GM23338 (cell line): ENCODE measurements around the gene GPR179. TPM values are rescaled to one million over a fixed set of nuclear protein-coding genes. Genes with fewer than 3 reads are reported as not detected.

Source experiments
- ATAC-seq: fragments of 200-7000 bp; cut with Tn5 transposase; 3 replicates; pipeline ENCODE4 v1.9.1; 2020
- DNase-seq: peaks from one replicate; pipeline ENCODE4 v3.0.0-alpha.2; 2015; ENCODE audit warnings: low spot score
- H2AFZ ChIP-seq: fragments of 200-600 bp; sonication (generic); 2 replicates; pipeline ENCODE4 v1.8.0; 2016; ENCODE audit warnings: antibody characterized with exemption, mild to moderate bottlenecking, moderate library complexity
- H3F3A ChIP-seq: fragments of 200-600 bp; sonication (generic); replicated peaks from 2 replicates; pipeline ENCODE4 v1.8.0; 2017; ENCODE audit warnings: antibody characterized with exemption, mixed run types, low read depth
- H3K27ac ChIP-seq: fragments of 200-600 bp; sonication (generic); 2 replicates; pipeline ENCODE4 v1.6.1; 2016; ENCODE audit warnings: low read depth
- H3K27me3 ChIP-seq: fragments of 200-600 bp; sonication (generic); 2 replicates; pipeline ENCODE4 v1.8.0; 2016; ENCODE audit warnings: mild to moderate bottlenecking, mixed run types, moderate library complexity; ENCODE audit not compliant: insufficient read depth
- H3K36me3 ChIP-seq: fragments of 200-600 bp; sonication (generic); 2 replicates; pipeline ENCODE4 v1.8.0; 2016; ENCODE audit warnings: mild to moderate bottlenecking; ENCODE audit not compliant: insufficient read depth
- H3K4me1 ChIP-seq: fragments of 200-600 bp; sonication (generic); 2 replicates; pipeline ENCODE4 v1.8.0; 2016; ENCODE audit warnings: mild to moderate bottlenecking, moderate library complexity; ENCODE audit not compliant: insufficient read depth
- H3K4me2 ChIP-seq: fragments of 200-600 bp; sonication (generic); 2 replicates; pipeline ENCODE4 v1.7.1; 2017; ENCODE audit warnings: mixed run types
- H3K4me3 ChIP-seq: fragments of 200-600 bp; sonication (generic); 2 replicates; pipeline ENCODE4 v1.6.1; 2016; ENCODE audit warnings: mixed run types
- H3K79me2 ChIP-seq: fragments of 200-600 bp; sonication (generic); replicated peaks from 2 replicates; pipeline ENCODE4 v1.8.0; 2017; ENCODE audit warnings: mild to moderate bottlenecking; ENCODE audit not compliant: insufficient read depth
- H3K9me2 ChIP-seq: fragments of 200-600 bp; sonication (generic); 2 replicates; pipeline ENCODE4 v1.8.0; 2017; ENCODE audit not compliant: insufficient read depth
- H4K20me1 ChIP-seq: fragments of 200-600 bp; sonication (generic); replicated peaks from 2 replicates; pipeline ENCODE4 v1.8.0; 2017; ENCODE audit warnings: mild to moderate bottlenecking; ENCODE audit not compliant: insufficient read depth
- H3K27ac Mint-ChIP-seq: 2 replicates; pipeline ENCODE4 v1.8.0; 2020; ENCODE audit warnings: inconsistent platforms, mild to moderate bottlenecking, moderate library complexity, mixed read lengths
- H3K27me3 Mint-ChIP-seq: 3 replicates; pipeline ENCODE4 v1.8.0; 2022; ENCODE audit warnings: low read depth, mild to moderate bottlenecking, moderate library complexity, mixed read lengths, inconsistent platforms; ENCODE audit not compliant: insufficient read depth, poor library complexity
- H3K36me3 Mint-ChIP-seq: 3 replicates; pipeline ENCODE4 v1.8.0; 2021; ENCODE audit warnings: low read depth, mild to moderate bottlenecking, inconsistent platforms, moderate library complexity, mixed read lengths
- H3K4me1 Mint-ChIP-seq: 3 replicates; pipeline ENCODE4 v1.8.0; 2020; ENCODE audit warnings: mild to moderate bottlenecking, inconsistent platforms, mixed read lengths
- H3K4me3 Mint-ChIP-seq: 3 replicates; pipeline ENCODE4 v1.8.0; 2021; ENCODE audit warnings: moderate library complexity, mild to moderate bottlenecking, inconsistent platforms, mixed read lengths
- H3K9me3 Mint-ChIP-seq: 3 replicates; pipeline ENCODE4 v1.8.0; 2020; ENCODE audit warnings: moderate library complexity, mild to moderate bottlenecking, inconsistent platforms, mixed read lengths
- CREB1 ChIP-seq: fragments of 250-450 bp; sonication (Bioruptor Pico); IDR thresholded peaks from 2 replicates; pipeline ENCODE4 v1.5.0; 2020; ENCODE audit warnings: low read depth, mild to moderate bottlenecking, moderate library complexity
- CTCF ChIP-seq, 2 experiments: fragments of 200-600 bp in 1 of 2; sonication (generic) in 1 of 2; conservative IDR thresholded peaks; 2 replicates each; pipeline versions ENCODE4 v1.5.1 to v1.6.1; 2016 to 2017; ENCODE audit warnings: antibody characterized with exemption in 2 of 2, low read depth in 2 of 2, mild to moderate bottlenecking in 2 of 2, moderate library complexity in 1 of 2
- ETS1 ChIP-seq: IDR thresholded peaks from 2 replicates; pipeline ENCODE4 v1.6.1; 2016; ENCODE audit warnings: antibody characterized with exemption
- EZH2 ChIP-seq: fragments of 200-600 bp; sonication (generic); IDR thresholded peaks from one replicate; pipeline ENCODE4 v1.8.0; 2017; ENCODE audit warnings: antibody characterized with exemption, mild to moderate bottlenecking, low read depth; ENCODE audit not compliant: unreplicated experiment
- EZH2phosphoT487 ChIP-seq: fragments of 200-600 bp; sonication (generic); IDR thresholded peaks from one replicate; pipeline ENCODE4 v1.8.1; 2018; ENCODE audit warnings: antibody characterized with exemption; ENCODE audit not compliant: unreplicated experiment
- JUNB ChIP-seq: IDR thresholded peaks from one replicate; pipeline ENCODE4 v1.6.1; 2016; ENCODE audit warnings: antibody characterized with exemption; ENCODE audit not compliant: unreplicated experiment
- NANOG ChIP-seq: IDR thresholded peaks from 2 replicates; pipeline ENCODE4 v1.6.1; 2016; ENCODE audit warnings: antibody characterized with exemption, borderline replicate concordance
- POLR2AphosphoS5 ChIP-seq: IDR thresholded peaks from 2 replicates; pipeline ENCODE4 v1.6.1; 2016; ENCODE audit warnings: antibody characterized with exemption, low read depth
- REST ChIP-seq: IDR thresholded peaks from one replicate; pipeline ENCODE4 v1.6.1; 2018; ENCODE audit warnings: antibody characterized with exemption; ENCODE audit not compliant: unreplicated experiment
- STAT1 ChIP-seq: IDR thresholded peaks from one replicate; pipeline ENCODE4 v1.6.1; 2016; ENCODE audit warnings: antibody characterized with exemption; ENCODE audit not compliant: unreplicated experiment
- ZNF114 ChIP-seq: fragments of 250-450 bp; sonication (Bioruptor Pico); IDR thresholded peaks from 2 replicates; pipeline ENCODE4 v1.5.0; 2020; ENCODE audit warnings: mild to moderate bottlenecking, moderate library complexity
- ZNF331 ChIP-seq: fragments of 250-450 bp; sonication (Bioruptor Pico); IDR thresholded peaks from 2 replicates; pipeline ENCODE4 v1.5.0; 2020; ENCODE audit warnings: low read depth, mild to moderate bottlenecking, moderate library complexity
- ZNF462 ChIP-seq: fragments of 250-450 bp; sonication (Bioruptor Pico); IDR thresholded peaks from 2 replicates; pipeline ENCODE4 v1.5.0; 2020; ENCODE audit warnings: mild to moderate bottlenecking, moderate library complexity
- polyA plus RNA-seq: library from polyadenylated mRNA; unstranded; fragments of >200 nt; fragmentation: Nextera tagmentation; extraction: Ambion mirVana; gene quantifications from 2 replicates; pipeline ENCODE4 v1.2.1, GENCODE V29; 2016
- total RNA-seq: library from RNA; depleted of rRNA; stranded (reverse); fragments of >200 nt; shearing (Covaris generic); gene quantifications from 2 replicates; pipeline ENCODE4 v1.2.3, GENCODE V29; 2014

GPR179 gene
- total and polyA plus RNA-seq, 2 experiments from 2014 or later, result 0.03 TPM

DNA sequence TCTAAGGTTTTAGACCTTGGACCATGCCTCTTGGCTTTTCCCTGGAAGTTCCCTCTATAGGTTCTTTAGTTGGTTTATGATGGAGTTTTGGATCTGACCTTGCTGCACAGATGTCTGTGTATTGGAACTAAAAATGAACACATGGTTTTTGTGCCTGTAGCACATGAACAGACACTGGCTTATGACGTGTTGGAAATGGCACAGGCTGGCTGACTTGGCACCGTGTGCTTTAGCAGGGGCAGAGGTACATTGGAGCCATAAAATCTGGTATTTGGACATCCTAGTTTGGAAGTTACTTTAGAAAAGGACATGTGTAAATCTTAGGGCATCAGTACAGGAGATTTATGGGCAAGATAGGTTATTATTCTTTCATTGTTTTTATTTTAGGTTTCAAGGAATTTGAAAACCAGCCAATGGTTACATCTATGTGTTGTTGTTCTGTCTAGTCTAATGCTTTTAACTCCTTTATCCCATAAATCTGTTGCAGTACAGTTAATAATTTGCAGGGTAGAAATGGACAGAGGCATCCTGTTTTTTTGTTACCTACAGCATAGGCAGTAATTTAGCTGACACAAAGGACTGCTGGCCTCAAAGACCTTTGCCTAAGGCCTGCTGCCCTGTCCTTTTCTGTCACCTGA is 13.8 kb upstream of the GPR179 start:
- Histone ChIP-seq H3F3A (peaks cover 13% of the 10 kb centered on the region; the same call in 1 of the 2 replicates), H3K27me3 (peaks cover 5% of the 10 kb centered on the region; the same call in 1 of the 2 replicates), H3K36me3 (no peaks in the 10 kb centered on the region), H4K20me1 (peaks cover 26% of the 10 kb centered on the region), H3K4me3 (no peak overlapping the region), H3K9me2 (no peaks in the 10 kb centered on the region), H2AFZ (no peak overlapping the region), H3K4me1 (peaks cover 58% of the 10 kb centered on the region), H3K27ac (no peak overlapping the region), H3K4me2 (no peak overlapping the region), H3K79me2 (peaks cover 98% of the 10 kb centered on the region)
- ATAC-seq (no peak), DNase-seq (no peak)
- TF ChIP-seq EZH2phosphoT487 (no peak), ZNF331 (CRISPR knock-in tag) (no peak), JUNB (no peak), ZNF462 (no peak), ZNF114 (no peak), ETS1 (no peak), POLR2AphosphoS5 (no peak), CTCF (conservative IDR thresholded peaks at IDR 0.05; ENCODE audit: low read depth in 2 of 2) (no peak), REST (no peak), EZH2 (no peak), CREB1 (no peak), STAT1 (no peak), NANOG (no peak)
- Mint-ChIP-seq H3K4me3 (no peak overlapping the region), H3K9me3 (no peaks in the 10 kb centered on the region), H3K27me3 (peaks cover 3% of the 10 kb centered on the region), H3K27ac (no peak overlapping the region), H3K4me1 (peaks cover 69% of the 10 kb centered on the region), H3K36me3 (peaks cover 4% of the 10 kb centered on the region)
